ENCODE results near the gene PIP5K1C.

DNA sequence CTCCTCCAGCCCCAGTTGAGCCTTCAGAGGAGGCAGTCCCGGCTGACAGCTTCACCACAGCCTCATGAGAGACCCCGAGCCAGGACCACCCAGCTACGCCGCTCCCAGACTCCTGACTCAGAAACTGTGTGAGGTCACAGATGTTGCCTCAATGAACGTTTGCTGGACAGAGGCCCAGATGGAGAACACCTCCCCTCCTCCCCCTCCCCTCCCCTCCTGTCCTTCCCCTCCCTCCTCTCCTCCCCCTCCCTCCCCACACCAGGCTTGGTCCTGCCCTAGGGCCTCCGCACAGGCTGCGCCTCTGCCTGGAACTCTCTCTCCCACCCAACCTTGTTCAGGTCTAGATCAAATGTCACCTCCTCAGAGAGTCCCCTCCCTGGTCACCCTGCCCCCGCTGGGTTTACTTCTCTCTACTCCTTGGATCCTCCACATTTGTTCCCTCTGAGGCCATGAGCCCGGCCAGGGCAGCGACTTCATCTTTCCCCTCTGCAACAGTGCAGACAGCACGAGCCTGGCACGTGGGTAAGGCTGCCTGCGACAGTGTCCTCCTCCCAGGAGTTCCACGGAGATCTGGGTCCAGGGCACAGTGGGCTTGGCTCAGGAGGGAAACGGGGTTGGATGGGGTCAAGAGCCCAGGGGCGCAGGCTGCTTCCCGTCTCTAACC, 17.4 kb downstream of the PIP5K1C start:
- TF ChIP-seq, protein P1, sequence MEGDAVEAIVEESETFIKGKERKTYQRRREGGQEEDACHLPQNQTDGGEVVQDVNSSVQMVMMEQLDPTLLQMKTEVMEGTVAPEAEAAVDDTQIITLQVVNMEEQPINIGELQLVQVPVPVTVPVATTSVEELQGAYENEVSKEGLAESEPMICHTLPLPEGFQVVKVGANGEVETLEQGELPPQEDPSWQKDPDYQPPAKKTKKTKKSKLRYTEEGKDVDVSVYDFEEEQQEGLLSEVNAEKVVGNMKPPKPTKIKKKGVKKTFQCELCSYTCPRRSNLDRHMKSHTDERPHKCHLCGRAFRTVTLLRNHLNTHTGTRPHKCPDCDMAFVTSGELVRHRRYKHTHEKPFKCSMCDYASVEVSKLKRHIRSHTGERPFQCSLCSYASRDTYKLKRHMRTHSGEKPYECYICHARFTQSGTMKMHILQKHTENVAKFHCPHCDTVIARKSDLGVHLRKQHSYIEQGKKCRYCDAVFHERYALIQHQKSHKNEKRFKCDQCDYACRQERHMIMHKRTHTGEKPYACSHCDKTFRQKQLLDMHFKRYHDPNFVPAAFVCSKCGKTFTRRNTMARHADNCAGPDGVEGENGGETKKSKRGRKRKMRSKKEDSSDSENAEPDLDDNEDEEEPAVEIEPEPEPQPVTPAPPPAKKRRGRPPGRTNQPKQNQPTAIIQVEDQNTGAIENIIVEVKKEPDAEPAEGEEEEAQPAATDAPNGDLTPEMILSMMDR (IDR thresholded peaks at IDR 0.05) = no peak
- no peak for TF ChIP-seq POLR2A (IDR thresholded peaks at IDR 0.05)
